GM12878 (cell line): ENCODE results near the gene MCHR1.
"Not testable (repeated sequence)": the region's sequence is repeated elsewhere in the genome, so short reads cannot be mapped to it uniquely, and the experiment has no call there.

Experiments used
- CHD2 ChIP-seq: IDR thresholded peaks from 2 replicates; pipeline ENCODE4 v1.6.1; 2011; ENCODE audit warnings: low read depth, low read length, improper control_type of control experiment, borderline replicate concordance
- IKZF1 ChIP-seq: fragments of 450-650 bp; conservative IDR thresholded peaks from 2 replicates; pipeline ENCODE4 v1.6.1; 2017; ENCODE audit warnings: antibody characterized with exemption, mild to moderate bottlenecking
- JUNB ChIP-seq: IDR thresholded peaks from 2 replicates; pipeline ENCODE4 v1.6.1; 2016; ENCODE audit warnings: antibody characterized with exemption, mild to moderate bottlenecking
- MEF2A ChIP-seq: IDR thresholded peaks from 2 replicates; pipeline ENCODE4 v1.6.1; 2011; ENCODE audit warnings: low read depth, mild to moderate bottlenecking, low read length, moderate library complexity; ENCODE audit not compliant: insufficient read depth
- RAD21 ChIP-seq: IDR thresholded peaks from 2 replicates; pipeline ENCODE4 v1.6.1; 2011; ENCODE audit warnings: mild to moderate bottlenecking, low read depth, low read length, moderate library complexity; ENCODE audit not compliant: insufficient read depth
- RB1 ChIP-seq: fragments of 450-650 bp; formaldehyde crosslinking; IDR thresholded peaks from 2 replicates; pipeline ENCODE4 v1.6.1; 2017; ENCODE audit warnings: mild to moderate bottlenecking, borderline replicate concordance
- SUPT20H ChIP-seq: IDR thresholded peaks from 2 replicates; pipeline ENCODE4 v1.6.1; 2011; ENCODE audit warnings: low read depth, mild to moderate bottlenecking, low read length, moderate library complexity, borderline replicate concordance; ENCODE audit not compliant: control insufficient read depth
- TAF1 ChIP-seq: IDR thresholded peaks from 2 replicates; pipeline ENCODE4 v1.6.1; 2011; ENCODE audit warnings: mild to moderate bottlenecking, low read depth, low read length, borderline replicate concordance
- TCF12 ChIP-seq: IDR thresholded peaks from 2 replicates; pipeline ENCODE4 v1.6.1; 2011; ENCODE audit warnings: low read depth, mild to moderate bottlenecking, low read length
- ZZZ3 ChIP-seq: IDR thresholded peaks from 2 replicates; pipeline ENCODE4 v1.6.1; 2011; ENCODE audit warnings: low read depth; ENCODE audit not compliant: control insufficient read depth, insufficient read length
- TF ChIP-seq, protein P1 (sequence below), 3 experiments: IDR thresholded peaks in 2 of 3; conservative IDR thresholded peaks in 1 of 3; 2 replicates each; pipeline ENCODE4 v1.5.1; 2011; ENCODE audit warnings: low read depth in 3 of 3, low read length in 3 of 3, mild to moderate bottlenecking in 3 of 3, control low read depth in 2 of 3, moderate library complexity in 2 of 3, inconsistent platforms in 1 of 3, mixed read lengths in 1 of 3; ENCODE audit not compliant: control insufficient read depth in 2 of 3, insufficient read depth in 1 of 3; ENCODE audit errors: extremely low read depth in 1 of 3
- TF ChIP-seq, protein P2 (sequence below): fragments of 150-350 bp; IDR thresholded peaks from 2 replicates; pipeline ENCODE4 v1.6.1; 2016; ENCODE audit warnings: low read depth, low read length

- TF ChIP-seq, protein P1, sequence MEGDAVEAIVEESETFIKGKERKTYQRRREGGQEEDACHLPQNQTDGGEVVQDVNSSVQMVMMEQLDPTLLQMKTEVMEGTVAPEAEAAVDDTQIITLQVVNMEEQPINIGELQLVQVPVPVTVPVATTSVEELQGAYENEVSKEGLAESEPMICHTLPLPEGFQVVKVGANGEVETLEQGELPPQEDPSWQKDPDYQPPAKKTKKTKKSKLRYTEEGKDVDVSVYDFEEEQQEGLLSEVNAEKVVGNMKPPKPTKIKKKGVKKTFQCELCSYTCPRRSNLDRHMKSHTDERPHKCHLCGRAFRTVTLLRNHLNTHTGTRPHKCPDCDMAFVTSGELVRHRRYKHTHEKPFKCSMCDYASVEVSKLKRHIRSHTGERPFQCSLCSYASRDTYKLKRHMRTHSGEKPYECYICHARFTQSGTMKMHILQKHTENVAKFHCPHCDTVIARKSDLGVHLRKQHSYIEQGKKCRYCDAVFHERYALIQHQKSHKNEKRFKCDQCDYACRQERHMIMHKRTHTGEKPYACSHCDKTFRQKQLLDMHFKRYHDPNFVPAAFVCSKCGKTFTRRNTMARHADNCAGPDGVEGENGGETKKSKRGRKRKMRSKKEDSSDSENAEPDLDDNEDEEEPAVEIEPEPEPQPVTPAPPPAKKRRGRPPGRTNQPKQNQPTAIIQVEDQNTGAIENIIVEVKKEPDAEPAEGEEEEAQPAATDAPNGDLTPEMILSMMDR (IDR thresholded peaks at IDR 0.05 in 2 of 3, conservative IDR thresholded peaks at IDR 0.05 in 1 of 3; ENCODE audit: control insufficient read depth in 2 of 3, extremely low read depth in 1 of 3, insufficient read depth in 1 of 3, low read depth in 3 of 3, low read length in 3 of 3), result not testable (repeated sequence)
- not testable (repeated sequence) for TF ChIP-seq JUNB, RAD21, MEF2A, SUPT20H, ZZZ3, TAF1, CHD2, TCF12, IKZF1, RB1
- TF ChIP-seq, protein P2, sequence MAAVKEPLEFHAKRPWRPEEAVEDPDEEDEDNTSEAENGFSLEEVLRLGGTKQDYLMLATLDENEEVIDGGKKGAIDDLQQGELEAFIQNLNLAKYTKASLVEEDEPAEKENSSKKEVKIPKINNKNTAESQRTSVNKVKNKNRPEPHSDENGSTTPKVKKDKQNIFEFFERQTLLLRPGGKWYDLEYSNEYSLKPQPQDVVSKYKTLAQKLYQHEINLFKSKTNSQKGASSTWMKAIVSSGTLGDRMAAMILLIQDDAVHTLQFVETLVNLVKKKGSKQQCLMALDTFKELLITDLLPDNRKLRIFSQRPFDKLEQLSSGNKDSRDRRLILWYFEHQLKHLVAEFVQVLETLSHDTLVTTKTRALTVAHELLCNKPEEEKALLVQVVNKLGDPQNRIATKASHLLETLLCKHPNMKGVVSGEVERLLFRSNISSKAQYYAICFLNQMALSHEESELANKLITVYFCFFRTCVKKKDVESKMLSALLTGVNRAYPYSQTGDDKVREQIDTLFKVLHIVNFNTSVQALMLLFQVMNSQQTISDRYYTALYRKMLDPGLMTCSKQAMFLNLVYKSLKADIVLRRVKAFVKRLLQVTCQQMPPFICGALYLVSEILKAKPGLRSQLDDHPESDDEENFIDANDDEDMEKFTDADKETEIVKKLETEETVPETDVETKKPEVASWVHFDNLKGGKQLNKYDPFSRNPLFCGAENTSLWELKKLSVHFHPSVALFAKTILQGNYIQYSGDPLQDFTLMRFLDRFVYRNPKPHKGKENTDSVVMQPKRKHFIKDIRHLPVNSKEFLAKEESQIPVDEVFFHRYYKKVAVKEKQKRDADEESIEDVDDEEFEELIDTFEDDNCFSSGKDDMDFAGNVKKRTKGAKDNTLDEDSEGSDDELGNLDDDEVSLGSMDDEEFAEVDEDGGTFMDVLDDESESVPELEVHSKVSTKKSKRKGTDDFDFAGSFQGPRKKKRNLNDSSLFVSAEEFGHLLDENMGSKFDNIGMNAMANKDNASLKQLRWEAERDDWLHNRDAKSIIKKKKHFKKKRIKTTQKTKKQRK, result not testable (repeated sequence)
These were observed 3.1 kb upstream of the MCHR1 start for GRCh38 chr22:40676166-40676565.
